GM18508 (cell line): ENCODE results near the gene IGFBP2.

ENCODE experiments used
- ATAC-seq: cut with Tn5 transposase; IDR thresholded peaks from one replicate; pipeline ENCODE4 v1.9.1; 2021; ENCODE audit warnings: moderate number of reproducible peaks; ENCODE audit not compliant: insufficient read depth, unreplicated experiment

IGFBP2 gene

DNA sequence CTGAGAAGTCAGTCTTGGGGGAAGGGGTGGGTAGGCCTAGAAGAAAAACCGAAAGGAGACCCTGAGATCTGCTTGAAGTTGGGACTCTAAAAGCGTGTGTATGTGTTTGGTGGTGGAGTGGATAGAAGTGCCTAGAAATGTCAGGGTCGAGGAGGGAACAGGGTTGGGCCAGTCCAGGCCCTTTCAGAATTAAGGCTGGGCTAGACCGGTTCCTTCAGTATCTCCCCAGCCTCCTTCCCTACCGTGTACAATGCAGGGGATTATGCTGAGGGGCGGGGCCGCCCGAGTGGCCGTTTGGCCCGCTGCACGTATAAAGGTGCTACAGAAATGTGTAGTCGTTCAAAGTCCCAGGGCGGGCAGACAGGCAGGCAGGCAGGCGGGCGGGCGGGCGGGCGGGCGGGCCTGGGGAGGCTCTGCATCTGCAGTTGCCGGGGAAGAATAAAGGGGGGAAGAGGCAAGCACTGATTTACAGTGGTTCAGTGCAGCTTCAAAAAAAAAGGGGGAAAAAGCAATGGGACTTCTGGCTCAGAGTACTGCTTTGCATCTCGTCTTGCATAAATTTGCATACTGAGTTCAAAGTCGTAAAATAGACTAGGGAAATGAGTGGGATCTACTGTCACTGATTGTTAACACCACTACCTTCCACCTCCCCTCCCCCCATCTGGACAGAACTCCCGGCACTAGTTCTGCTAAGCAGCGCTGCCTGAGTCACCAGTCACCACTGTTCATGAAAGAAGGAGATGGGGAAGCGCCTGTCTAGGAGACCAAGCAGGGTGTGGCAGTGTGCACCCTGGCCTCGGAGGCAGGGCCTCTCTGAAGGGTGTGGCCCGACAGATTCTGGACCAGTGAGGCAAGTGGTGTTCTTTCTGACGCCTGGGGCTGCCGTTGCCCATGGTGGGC lies 3.6 kb downstream of the IGFBP2 start:
- ATAC-seq, result no peak

GRCh38 chr2:216637472-216637871 lies 4.3 kb downstream of the IGFBP2 start:
- no peak for ATAC-seq

DNA sequence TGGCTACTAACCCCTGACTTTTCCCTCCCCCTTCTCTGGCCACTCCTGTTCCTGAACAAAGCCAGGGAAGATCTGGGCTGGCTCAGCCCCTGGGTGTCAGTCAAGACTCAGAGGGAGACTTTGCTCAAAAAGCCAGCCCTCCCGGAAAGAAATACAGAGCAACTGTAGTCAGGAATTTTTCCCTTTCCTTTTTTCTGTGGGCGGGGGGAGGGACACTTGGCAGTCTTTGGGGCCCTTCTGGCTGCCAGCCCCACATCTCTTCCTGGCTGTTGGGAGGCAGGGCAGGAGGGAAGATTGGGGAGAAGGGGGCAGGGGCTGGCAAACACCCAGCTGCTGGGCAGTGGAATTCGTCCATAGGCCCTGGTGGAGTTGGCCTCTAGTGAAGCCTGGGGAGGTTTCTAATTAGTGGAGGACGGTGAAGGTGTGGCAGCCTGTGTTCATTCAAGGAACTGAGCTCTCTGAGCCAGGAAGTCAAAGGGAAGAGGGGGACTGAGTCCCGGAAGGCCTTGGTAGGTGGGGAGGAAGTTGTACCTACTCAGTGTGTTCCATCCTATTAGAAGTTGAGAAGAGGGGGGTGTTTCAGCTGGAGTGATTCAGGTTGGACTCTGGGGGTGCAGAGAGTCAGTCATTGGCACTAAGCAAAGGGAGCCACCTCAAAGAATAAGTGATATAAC lies 10.9 kb downstream of the IGFBP2 start:
- ATAC-seq, result no peak

DNA sequence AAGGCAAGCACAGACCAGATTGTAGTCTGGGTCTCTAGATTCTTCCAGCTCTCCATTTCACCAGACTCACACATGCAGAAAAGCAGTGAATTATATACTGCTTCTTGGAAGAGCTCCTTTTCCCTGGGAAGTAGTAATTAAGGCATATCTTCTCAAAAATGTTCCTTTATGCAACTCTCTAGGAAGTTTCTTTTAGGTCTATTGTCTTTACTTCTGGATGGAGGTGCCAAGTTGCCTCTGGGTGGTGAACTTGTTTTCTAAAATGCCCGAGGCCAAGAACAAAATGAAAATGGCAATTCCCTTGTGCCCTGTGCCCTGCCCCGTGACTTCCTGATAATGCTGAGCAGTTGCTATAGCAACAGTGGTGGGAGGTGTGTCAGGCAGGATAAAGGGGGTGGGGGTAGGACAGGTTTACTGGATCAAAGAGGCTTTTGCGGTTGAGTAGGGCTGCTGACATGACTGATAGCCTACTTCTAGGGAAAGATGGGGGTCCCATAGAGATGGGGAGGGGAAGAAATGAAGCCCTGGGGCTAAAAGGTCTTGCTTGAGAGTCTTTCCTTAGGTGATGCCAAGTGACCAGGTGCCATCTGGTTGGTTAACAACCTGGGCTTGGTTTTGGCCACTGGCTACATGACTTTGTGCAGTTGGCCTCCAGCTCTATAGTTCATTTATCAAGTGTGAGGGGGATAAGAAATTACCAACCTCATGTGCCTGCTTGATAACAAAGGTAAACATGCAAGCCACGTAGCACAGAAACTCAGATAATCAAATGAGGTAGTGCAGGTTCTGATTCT lies 11.8 kb downstream of the IGFBP2 start:
- no peak for ATAC-seq

GRCh38 chr2:216645636-216645950 lies 12.4 kb downstream of the IGFBP2 start:
- no peak for ATAC-seq

- no peak for ATAC-seq
Observed at GRCh38 chr2:216646116-216646515, 12.9 kb downstream of the IGFBP2 start.

DNA sequence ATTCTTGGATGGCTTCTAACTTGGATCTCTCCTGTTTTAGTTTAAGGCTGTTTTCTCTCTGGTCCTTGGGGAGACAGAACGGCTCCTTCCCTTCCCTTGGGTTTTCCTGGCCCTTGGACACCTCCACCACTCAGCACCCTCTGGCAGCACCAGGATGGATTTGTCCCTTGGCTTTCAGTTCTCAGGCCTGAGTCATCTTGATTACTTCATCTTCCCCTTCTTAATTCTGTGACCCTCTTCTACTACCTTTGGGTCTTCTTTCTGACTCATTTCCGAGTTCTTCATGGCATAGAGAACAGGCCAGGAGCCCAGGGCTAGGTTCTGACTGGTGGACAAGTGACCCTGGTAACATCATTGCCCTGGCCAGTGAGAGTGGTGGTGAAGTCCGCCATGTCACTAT lies 14.9 kb downstream of the IGFBP2 start:
- ATAC-seq, result no peak

DNA sequence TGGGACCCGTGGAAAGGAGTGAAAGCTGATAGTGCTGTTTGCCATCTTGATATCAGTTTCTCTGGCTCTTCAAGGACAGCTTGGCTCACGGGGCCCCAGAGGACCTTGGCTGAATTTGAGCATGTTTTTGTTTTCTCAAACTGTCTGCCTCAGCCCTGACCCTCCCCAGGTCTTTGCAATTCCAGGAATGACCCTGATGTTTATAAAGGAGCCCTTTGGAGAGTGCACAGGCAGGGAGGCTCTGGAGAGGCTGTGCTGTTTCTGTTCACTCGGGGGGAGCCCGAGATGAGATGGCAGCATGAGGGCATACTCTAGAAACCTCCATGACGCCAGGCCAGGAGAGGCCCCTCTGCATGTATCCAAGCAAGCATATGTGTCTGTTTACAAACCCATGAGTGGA lies 16.4 kb downstream of the IGFBP2 start:
- no peak for ATAC-seq

- ATAC-seq, result no peak
Observed at GRCh38 chr2:216650626-216651257, 17.5 kb downstream of the IGFBP2 start.

- ATAC-seq, result no peak
Observed at GRCh38 chr2:216651351-216651881, 18.2 kb downstream of the IGFBP2 start.

DNA sequence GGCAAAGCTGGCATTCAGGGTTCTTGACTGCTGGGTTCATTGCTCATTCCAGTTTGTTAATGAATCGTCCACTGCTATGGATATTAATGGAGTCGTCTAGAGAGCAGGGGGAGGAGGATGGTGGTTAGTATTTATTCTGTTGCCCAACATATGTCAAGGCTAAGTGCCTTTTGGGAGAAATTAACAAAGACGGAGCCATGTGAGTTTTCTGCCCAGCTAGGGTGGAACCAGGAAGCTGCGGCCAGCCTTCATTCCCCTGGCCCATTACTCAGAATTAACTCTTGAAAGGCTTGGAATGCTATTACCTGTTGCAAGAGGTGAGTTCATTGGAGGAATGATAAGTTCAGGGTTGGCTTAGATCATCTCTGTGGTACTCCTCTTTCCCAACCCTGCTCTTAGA lies 19.3 kb downstream of the IGFBP2 start:
- no peak for ATAC-seq

DNA sequence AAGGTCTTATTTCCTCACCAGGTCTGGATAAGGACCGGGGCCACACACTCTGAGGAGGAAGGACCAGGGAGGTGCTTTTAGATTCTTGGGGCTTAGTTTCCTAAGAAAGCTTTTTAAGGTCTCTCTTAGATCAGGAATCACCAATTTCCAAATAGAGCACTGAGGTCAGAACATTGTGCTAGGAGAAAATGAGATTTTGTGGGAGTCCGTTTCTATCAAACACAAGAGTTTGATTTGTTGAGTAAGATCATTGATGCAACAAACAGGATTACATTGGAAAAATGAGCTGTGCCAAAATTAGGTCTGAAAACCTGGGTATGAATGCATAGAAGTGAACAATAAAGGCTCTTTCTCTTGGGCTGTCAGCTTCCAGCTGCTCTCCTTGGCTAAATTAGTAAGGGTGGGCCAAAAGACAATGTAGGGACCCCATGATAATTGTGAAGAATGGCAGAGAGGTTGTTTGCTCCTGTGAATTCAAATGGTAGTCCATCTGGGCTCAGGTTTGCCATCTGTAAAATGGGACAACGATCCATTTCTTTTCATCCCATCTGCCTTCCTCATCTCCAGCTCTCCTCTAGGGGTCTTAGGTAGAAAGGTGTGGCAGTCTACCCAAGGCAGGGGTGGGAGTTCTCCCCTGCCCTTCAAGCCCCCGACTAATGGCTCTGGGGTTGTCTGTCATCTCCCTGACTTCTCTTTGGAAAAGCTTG lies 20.0 kb downstream of the IGFBP2 start:
- no peak for ATAC-seq

- no peak for ATAC-seq
Observed at GRCh38 chr2:216653931-216654365, 20.7 kb downstream of the IGFBP2 start.

- ATAC-seq, result no peak
Observed at GRCh38 chr2:216654528-216655052, 21.4 kb downstream of the IGFBP2 start.

DNA sequence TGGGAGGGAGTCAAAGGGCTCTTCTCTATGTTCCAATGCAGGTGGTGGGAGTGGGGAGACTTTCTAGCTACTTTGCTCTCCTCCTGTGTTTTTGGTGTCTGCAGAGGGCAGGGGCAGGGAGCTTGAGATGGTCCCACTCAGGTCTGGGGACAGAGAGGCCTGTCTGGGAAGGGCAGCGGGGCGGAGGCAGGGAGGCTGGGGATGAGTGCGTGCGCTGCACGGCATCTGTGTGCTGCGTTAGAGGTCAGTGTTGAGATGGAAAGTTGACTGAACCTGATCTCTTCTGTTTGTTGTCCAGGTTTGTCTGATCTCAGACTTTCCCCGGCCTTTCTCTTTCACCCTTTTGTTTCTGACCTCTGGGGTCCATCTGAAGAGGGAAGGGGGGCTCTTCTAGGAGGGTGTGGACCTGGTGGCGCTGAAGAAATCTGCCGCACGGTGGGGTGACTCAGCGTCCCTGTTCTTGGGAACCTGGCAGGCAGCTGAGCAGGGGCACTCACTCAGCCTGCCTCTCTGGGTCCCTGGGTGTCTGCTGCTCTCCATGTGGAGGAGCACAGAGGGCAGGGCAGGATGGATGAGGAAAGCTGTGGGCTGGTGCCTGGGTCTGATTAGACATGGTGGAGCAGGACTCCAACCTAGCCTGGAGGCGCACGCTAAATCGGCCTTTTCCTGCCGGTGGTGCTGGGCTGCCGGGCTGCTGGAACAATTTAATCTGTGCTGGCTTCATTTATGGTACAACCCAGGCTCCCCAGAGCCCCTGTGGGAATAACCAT lies 24.1 kb downstream of the IGFBP2 start:
- no peak for ATAC-seq

DNA sequence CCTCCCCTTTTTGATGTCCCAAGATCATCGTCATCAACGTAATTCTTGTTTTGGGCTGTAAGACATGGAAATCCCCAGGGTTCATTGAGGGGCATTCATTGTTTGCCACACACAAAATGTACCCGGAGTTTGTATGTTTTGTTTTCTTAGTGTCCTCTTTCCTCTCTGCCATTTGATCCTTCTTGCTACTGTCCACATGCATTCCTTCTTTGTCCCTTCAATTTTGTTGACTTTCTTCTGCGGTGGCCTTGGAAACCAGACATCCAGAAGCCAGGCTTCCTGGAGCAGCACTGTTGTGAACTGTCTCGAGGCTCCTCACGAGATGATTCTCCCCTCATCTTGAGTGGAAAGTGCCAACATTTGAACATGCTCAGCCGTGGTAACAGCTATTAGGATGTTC lies 24.8 kb downstream of the IGFBP2 start:
- ATAC-seq, result no peak

GRCh38 chr2:216658757-216659156 lies 25.5 kb downstream of the IGFBP2 start:
- ATAC-seq, result no peak

DNA sequence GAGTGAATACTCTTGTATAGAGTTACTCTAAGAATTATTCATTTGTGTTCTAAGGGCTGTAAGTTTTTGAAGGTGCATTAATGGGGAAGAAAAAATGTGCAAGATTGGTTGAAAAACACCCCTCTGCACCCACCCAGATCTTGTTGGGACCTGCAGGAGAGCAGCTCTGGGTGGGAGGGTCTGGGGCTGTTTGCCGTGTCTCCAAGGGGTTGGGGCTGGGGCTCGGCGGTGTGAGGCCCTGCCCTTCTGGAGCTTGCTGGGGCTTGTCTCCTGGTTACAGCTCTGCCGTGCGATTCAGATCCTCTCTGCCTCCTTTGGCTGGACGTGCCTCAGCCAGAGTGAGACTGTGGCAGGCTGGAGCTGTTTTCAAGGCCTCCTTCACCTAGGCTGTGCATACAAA lies 26.1 kb downstream of the IGFBP2 start:
- ATAC-seq, result no peak

GRCh38 chr2:216660496-216660895 lies 27.3 kb downstream of the IGFBP2 start:
- no peak for ATAC-seq
